GM20000 (cell line): Measurements from ENCODE around the gene MPPED2.
A peak's percentile ranks its signal among the peaks of the same experiment; 100 is the strongest.

Experiments used
- DNase-seq: peaks from one replicate; pipeline ENCODE4 v3.0.0; 2012; ENCODE audit warnings: low spot score
- TF ChIP-seq, protein P1 (sequence below): IDR thresholded peaks from 2 replicates; pipeline ENCODE4 v1.5.1; 2012; ENCODE audit warnings: mild to moderate bottlenecking, control low read depth; ENCODE audit errors: extremely low read depth, missing control alignments

Gene MPPED2

DNA sequence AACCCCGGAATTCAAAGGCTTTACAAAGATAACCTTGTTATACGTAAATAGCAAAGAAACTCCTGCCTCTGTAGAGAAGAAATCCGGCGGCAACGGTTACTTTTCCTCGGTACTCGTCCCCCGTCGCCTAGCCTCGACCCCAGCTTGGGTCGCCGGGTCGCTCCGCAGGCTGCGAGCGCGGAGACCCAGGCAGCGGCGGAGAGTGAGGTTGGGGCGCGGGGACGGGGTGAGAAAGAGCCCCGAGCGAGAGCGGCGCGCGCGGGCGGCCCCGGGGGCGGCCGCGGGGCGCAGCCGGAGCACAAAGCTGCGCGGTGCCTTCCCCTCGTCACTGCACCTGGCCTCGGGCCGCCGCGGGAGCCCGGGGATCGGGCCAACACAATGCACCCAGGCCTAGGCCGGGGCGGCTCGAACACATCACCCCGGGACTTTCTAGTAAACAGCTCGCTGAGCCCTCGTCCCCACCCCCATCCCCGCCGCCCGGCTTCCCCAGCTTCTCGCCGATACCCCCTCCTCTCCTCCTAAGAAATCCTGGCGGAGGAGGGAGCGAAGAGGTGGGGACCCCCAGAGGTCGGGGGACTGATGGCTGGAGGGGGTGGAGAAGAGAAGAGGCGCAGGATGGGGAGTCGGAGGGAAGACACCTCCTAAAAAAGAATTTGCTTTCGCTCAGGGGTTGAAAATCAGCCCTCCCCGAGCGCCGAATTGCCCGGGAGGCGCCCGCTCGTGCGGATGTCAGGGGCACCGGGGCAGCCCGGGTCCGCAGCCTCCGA lies 845 bp downstream of the MPPED2 start:
- DNase-seq = peak; percentile 53
- TF ChIP-seq, protein P1, sequence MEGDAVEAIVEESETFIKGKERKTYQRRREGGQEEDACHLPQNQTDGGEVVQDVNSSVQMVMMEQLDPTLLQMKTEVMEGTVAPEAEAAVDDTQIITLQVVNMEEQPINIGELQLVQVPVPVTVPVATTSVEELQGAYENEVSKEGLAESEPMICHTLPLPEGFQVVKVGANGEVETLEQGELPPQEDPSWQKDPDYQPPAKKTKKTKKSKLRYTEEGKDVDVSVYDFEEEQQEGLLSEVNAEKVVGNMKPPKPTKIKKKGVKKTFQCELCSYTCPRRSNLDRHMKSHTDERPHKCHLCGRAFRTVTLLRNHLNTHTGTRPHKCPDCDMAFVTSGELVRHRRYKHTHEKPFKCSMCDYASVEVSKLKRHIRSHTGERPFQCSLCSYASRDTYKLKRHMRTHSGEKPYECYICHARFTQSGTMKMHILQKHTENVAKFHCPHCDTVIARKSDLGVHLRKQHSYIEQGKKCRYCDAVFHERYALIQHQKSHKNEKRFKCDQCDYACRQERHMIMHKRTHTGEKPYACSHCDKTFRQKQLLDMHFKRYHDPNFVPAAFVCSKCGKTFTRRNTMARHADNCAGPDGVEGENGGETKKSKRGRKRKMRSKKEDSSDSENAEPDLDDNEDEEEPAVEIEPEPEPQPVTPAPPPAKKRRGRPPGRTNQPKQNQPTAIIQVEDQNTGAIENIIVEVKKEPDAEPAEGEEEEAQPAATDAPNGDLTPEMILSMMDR = no peak

DNA sequence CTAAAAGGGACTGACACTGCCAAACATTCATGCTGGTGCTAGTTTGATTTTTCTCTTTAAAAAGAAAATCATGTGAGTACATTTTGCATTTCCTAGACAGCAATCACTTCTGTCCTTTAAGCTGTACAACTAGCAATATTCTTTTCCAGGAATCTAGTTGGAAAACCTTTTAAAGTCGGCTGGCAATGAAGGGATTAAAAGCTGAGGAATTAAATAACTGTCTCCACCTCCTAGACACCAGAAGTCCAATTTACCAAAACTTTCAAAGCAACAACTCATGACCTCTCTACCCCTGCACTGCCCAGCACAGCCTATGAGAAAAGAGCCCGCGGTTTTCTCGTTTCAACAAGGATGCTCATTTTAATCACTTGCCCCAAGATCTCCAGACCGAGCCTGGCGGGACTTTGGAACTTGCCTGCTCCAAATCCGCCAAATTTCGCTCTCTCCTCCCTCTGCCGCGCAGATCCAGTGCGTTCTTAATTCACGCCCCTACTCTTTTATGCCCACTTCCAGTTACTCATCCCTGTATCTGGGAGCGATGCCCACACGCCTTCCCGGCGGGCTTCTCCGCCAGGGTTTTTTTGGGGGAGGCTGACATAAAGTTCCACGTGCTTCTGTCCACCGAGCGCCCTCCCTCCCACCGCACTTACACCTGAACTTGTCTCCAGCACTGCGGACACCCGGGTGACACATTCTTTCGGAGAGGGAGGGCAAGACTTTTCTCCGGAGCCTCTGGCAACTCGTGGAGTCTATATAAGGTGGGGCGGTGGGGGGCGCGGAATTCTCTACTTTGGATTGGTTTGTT lies 2.5 kb downstream of the MPPED2 start:
- TF ChIP-seq, protein P1 = no peak
- no peak for DNase-seq

DNA sequence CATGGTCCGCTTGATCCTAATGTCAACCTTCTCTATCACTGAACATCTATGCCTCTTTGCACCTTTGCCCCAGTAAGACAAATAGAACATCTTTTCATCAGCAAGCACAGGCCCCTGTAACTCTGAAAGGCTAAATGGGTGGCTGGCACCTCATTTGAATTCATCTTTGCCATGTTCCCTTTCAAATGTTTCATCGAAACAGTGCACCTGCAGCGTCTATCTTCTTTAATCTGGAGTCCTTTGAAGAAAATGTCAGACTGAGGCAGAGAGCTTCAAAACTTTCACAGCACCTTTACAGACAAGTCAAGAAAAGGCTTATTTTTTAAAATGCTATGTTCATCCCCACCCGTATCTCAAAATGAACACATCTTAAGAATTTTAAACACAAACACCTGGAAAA lies 3.4 kb downstream of the MPPED2 start:
- TF ChIP-seq, protein P1 = no peak
- DNase-seq = no peak

DNA sequence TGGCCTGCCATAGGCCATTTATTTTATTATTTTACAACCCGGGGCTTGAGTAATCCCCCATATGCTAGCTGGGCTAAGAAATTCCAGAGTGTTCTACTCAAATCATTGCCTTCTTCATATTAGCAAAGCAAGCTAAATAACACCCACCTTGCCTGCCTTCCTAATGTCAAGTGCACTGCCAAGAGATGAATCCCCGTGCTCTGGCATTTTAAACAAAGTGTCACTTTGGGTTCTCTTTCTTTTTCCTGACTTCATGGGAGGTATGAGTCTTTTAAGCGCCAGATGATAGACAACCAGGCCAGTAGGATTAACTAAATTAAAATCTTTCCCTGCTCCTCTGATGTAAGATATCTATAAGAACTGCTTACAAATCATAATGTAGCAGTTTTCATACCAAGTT lies 4.5 kb downstream of the MPPED2 start:
- no peak for DNase-seq
- TF ChIP-seq, protein P1 = no peak

DNA sequence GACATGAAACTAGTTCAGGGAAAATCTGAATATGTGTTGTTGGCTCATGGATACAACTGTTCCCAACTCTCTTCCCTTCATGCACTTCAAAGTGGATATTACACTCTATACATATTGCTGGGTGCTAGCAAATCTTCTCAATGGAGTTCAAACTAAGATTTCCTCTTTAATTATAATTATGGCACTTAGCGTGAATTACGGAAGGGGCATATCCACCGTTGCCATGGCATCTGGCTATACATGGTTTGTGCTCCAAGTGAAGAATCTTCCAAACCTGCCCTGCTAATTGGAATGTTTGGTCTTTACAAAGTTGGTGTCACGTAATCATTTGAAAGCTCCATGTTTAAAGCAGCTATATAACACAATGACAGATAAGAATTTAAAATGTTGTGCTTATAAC lies 5.6 kb downstream of the MPPED2 start:
- DNase-seq = no peak
- TF ChIP-seq, protein P1 = no peak

DNA sequence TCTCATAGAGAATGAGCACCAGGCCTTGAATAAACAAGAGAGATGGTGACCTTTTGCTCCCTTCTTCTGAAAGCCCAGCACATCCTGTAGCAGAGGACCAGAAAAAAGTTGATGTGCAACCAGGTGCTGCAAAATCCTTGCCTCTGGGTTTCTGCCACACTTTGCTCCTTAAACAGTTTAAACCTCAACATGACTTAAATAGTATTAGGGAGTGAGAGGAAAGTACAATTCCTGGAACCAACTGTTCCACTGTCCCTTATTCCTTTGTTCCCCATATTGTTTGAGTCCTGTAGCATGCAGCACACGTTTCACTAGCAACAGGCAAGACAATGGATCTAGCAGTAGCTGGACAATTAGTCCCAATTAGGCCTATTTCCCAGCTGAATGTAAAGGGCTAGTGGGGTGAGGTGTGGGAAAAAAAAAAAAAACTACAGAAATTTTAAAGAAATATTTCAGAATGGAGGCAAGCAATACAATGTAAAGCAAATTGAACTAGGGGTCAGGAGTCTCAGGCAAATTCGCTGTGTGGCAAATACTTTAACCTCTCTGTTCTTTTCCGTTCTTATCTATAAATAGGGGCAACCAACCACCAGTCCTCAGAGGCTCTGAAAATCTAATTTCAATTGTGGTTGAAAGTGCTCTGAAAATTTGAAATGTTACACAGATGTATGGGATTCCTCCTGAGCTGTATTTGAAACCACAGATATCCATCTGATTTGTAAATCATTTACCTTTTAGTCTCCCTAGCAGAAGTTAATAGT lies 6.6 kb downstream of the MPPED2 start:
- no peak for DNase-seq
- TF ChIP-seq, protein P1 = no peak
